Lower leg skin (tissue), 3 donors: Measurements from ENCODE around the gene CALU.

Experiments
- POLR2A ChIP-seq, 2 donors: fragments of 450-650 bp; IDR thresholded peaks; one replicate each; pipeline ENCODE4 v1.6.1; 2016 to 2017; ENCODE audit warnings: antibody characterized with exemption in 2 of 2, mild to moderate bottlenecking in 1 of 2, moderate library complexity in 1 of 2
- TF ChIP-seq, protein P1 (sequence below), 3 donors: fragments of 450-650 bp; IDR thresholded peaks; one replicate each; pipeline ENCODE4 v1.5.1; 2016; ENCODE audit warnings: antibody characterized with exemption in 3 of 3, mild to moderate bottlenecking in 3 of 3, moderate library complexity in 2 of 3

DNA sequence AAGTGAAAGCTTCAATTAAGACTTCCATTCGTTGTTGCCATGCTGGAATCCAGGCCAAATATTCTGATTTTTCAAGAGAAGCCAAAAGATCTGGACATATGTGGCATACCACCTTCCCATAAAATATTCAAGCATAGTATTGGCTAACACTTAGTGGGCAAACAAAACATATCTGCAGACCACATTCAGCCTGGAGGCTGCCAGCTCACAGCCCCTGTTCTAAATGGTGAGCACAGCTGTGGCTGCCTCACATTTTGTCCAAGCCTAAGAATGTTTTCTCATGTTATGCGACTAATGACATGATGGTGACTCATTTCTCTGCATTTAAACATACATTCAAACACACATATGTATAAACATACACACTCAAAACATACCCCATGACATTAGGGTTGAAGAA is 10.6 kb upstream of the CALU start:
- no peak for TF ChIP-seq POLR2A (IDR thresholded peaks at IDR 0.05)
- TF ChIP-seq, protein P1, sequence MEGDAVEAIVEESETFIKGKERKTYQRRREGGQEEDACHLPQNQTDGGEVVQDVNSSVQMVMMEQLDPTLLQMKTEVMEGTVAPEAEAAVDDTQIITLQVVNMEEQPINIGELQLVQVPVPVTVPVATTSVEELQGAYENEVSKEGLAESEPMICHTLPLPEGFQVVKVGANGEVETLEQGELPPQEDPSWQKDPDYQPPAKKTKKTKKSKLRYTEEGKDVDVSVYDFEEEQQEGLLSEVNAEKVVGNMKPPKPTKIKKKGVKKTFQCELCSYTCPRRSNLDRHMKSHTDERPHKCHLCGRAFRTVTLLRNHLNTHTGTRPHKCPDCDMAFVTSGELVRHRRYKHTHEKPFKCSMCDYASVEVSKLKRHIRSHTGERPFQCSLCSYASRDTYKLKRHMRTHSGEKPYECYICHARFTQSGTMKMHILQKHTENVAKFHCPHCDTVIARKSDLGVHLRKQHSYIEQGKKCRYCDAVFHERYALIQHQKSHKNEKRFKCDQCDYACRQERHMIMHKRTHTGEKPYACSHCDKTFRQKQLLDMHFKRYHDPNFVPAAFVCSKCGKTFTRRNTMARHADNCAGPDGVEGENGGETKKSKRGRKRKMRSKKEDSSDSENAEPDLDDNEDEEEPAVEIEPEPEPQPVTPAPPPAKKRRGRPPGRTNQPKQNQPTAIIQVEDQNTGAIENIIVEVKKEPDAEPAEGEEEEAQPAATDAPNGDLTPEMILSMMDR (IDR thresholded peaks at IDR 0.05) = no peak
